Measurements from ENCODE around the gene TSPAN9.

GRCh38 chr12:3279832-3280231 lies 202.7 kb downstream of the TSPAN9 start:
- TF ChIP-seq CTCF (IDR thresholded peaks at IDR 0.05) (no peak), POLR2AphosphoS5 (IDR thresholded peaks at IDR 0.05) (no peak), POLR2A (IDR thresholded peaks at IDR 0.05) (no peak)
